AG09309 (cell line): ENCODE results near the gene TBL1X.
"Not testable (repeated sequence)": the region's sequence is repeated elsewhere in the genome, so short reads cannot be mapped to it uniquely, and the experiment has no call there.

Experiments
- DNase-seq: peaks from one replicate; pipeline ENCODE4 v3.0.0-alpha.2; 2010; ENCODE audit warnings: low read depth
- H3K4me3 ChIP-seq: 2 replicates; pipeline ENCODE4 v1.5.1; 2011; ENCODE audit warnings: mild to moderate bottlenecking, low read depth, low read length, moderate library complexity; ENCODE audit not compliant: control insufficient read depth
- TF ChIP-seq, protein P1 (sequence below): IDR thresholded peaks from 2 replicates; pipeline ENCODE4 v1.5.1; 2011; ENCODE audit warnings: mild to moderate bottlenecking, low read depth, low read length, inconsistent platforms; ENCODE audit not compliant: insufficient read depth, control insufficient read depth; ENCODE audit errors: missing control alignments

Gene TBL1X

DNA sequence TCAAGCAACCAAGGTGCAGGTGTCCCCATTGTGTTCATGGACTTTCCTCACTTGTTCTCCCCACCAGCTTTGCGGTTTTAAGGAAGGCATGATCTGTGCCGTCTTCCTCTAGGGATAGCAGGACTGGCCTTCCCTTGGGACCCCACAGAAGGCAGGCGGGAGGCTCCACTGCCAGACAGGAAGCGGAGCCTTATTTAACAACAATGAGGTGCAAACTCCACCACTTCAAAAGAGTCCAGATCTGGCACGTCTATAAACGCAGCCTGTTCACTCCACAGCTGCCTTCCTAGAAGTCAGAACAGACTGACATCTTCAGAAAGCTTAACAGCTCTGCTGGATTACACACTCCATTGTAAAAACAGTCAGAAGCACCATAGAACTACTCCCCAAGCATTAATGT is 302.5 kb downstream of the TBL1X start:
- no peak for DNase-seq
- TF ChIP-seq, protein P1, sequence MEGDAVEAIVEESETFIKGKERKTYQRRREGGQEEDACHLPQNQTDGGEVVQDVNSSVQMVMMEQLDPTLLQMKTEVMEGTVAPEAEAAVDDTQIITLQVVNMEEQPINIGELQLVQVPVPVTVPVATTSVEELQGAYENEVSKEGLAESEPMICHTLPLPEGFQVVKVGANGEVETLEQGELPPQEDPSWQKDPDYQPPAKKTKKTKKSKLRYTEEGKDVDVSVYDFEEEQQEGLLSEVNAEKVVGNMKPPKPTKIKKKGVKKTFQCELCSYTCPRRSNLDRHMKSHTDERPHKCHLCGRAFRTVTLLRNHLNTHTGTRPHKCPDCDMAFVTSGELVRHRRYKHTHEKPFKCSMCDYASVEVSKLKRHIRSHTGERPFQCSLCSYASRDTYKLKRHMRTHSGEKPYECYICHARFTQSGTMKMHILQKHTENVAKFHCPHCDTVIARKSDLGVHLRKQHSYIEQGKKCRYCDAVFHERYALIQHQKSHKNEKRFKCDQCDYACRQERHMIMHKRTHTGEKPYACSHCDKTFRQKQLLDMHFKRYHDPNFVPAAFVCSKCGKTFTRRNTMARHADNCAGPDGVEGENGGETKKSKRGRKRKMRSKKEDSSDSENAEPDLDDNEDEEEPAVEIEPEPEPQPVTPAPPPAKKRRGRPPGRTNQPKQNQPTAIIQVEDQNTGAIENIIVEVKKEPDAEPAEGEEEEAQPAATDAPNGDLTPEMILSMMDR: no peak
- H3K4me3 ChIP-seq: no peak overlapping the region

- DNase-seq, H3K4me3 ChIP-seq: not testable (repeated sequence)
Observed at GRCh38 chrX:9768321-9768839, 303.5 kb downstream of the TBL1X start.

DNA sequence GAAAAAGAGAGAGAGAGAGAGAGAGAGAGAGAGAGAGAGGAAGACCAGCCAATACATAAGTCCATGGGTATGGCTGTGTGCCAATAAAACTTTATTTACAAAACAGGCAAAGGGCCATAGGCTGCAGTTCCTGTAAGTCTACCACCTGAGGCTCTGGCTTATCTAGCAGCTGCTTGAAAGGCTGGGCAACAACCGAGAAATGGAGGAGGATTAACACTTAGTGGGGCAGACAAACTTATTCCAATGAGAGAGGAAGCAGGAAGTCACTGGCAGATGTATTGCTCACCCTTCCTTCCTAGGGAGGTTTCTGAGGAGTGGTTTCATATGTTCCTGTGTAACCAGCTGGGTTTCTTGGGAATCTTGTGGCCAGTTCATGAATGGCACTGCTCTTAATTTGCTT is 305.5 kb downstream of the TBL1X start:
- DNase-seq: no peak
- TF ChIP-seq, protein P1: no peak
- H3K4me3 ChIP-seq: no peak overlapping the region

DNA sequence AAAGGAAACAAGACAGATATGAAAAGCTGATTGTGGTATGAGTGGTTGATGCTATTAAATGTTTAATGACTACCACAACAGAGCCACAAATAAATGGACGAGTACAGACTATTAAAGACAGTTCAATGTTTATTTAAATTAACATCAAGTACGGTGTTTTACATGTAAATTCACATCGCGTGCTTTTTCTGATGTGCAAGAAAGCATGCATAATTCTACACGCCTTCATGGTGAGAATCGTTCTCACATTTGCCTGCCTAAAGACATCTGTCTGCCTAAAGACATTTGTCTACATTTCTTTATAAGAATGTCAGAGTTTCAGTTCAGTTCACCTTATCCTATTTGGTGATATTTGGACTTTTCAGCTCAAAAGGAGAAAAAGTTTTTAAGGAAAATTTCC is 308.1 kb downstream of the TBL1X start:
- H3K4me3 ChIP-seq: no peak overlapping the region
- no peak for DNase-seq
- TF ChIP-seq, protein P1: no peak

DNA sequence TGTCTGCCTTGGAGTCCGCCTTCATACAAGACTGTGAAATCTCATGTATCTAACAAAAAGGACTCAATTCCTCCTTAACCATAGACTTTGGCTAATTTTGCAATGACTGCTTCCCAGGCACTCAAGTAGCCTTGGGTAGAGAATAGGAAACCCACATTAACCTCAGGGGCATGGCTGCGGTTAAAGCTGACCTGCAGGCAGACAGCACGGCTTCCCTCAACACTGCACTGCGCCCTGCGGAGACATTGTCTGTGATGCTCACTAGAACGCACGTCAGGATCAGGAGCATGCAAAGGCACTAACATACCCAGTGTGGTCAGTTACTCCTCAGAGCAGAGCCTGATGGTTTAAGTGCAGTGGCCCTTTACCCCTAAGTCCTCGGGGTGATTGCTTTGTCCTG is 311.1 kb downstream of the TBL1X start:
- H3K4me3 ChIP-seq: no peak overlapping the region
- TF ChIP-seq, protein P1: no peak
- no peak for DNase-seq

DNA sequence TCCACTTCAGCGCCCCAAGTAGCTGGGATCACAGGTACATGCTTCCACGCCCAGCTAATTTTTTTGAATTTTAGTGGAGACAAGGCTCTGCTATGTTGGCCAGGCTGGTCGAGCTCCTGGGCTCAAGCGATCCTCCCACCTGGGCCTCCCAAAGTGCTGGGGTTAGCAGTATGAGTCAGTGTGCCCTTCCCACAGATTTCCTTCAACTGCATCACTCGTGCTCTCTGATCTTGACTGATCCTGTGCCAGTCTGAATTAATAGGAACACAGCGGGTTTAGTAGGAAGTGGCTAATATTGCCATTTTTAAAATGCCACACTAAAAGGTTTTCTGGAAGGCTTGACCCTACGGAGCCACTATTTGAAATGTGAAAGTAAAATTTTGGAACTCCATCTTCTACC is 317.1 kb downstream of the TBL1X start:
- H3K4me3 ChIP-seq: no peak overlapping the region
- DNase-seq: no peak
- TF ChIP-seq, protein P1: no peak

GRCh38 chrX:9784332-9784731 is 319.5 kb downstream of the TBL1X start:
- TF ChIP-seq, protein P1: no peak

More at GRCh38 chrX:9784332-9784731, 319.5 kb downstream of the TBL1X start:
- H3K4me3 ChIP-seq: no peak overlapping the region
- DNase-seq: no peak
